Activated T-cell treated with anti-CD3 and anti-CD28 coated beads for 1 hour (primary cell): ENCODE results near the gene HIVEP3.

ENCODE experiments used
- DNase-seq: peaks from one replicate; pipeline ENCODE4 v3.0.0-alpha.2; 2020; ENCODE audit warnings: low read depth

Gene HIVEP3

DNA sequence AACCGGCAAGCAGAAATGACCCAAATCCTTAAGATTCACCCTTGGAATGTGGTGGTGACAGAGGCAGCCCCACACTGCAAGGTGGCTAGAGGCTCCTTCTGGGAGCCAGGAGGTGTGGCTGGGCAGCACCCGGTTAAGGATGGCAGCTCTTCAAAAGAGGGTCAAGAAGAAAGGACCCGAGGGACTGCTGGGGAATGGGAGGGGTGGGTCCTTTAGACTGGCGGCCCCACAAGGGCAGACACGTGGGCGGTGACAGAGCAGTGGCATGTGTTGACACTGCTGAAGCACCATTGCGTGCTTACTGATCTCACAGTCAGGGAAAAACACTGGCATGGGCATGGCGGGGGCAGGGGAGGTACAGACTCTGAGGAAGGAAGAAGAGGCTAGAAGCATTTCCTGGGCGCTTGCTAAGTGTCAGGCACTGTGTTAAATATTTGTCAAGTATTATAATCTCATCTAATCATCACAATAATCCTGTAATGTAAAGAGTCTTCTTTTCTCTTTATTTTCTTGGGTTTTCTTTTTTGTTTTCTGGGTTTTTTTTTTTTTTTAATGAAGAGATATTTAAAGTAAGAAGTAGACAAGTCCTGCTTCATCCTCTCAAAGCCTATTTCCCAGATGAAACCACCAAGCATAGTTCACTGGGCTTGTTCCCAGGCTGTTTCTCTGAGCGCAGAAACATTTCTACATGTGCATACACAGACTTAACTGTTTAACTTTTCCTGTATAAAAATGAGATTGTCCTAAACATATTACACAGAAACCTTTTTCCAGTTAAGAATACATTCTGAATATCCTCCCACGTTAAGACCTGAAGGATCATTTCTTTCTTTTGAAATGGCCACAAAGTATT, 268.5 kb downstream of the HIVEP3 start:
- DNase-seq: no peak

DNA sequence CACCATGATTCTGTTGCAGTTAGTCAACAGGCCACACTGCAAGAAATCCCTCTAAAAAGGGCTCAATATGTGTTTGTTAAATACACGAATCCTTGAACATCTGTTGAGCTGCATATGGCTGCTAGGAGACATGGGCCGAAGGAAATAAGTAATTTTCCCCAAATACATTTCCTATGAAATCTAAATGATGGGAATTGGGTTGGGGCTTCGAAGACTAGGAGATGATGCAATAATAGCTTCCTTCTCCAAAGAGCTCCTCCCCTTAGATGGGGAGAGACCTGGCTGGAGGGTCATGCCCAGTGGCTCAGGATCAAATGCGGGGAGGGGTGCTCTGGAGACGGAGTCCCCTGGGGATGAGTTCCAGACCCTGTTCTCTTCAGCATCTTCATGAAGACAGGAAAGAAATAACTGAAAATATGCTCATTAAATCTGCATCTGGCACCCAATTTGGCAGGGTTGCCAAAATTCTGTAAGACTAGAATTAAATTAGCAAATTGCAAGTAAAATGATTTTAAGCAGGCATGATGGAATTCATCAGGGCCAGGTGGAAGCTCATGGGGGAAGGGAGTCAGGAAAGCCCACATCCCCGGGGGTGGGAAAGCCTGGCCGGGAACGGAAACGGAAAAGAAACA, 269.2 kb downstream of the HIVEP3 start:
- no peak for DNase-seq

DNA sequence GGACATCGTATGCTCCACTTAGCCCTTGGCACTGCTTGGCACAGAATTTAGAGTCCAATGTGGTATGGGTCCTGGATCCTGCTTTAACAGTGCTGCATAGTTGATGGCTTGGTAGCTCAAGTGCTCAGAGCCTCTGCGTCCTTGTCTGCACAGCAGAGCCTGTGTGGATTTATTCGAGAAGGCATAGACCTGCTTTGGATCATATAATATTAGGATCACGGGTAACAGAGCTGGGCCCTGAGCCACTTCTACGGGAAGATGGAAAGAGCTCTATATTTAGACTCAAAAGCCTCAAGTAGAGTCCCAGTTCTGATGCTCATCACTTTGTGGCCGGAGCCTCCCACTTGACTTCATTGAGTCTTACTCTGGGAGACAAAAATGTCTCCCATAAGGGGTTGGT, 269.9 kb downstream of the HIVEP3 start:
- no peak for DNase-seq

DNA sequence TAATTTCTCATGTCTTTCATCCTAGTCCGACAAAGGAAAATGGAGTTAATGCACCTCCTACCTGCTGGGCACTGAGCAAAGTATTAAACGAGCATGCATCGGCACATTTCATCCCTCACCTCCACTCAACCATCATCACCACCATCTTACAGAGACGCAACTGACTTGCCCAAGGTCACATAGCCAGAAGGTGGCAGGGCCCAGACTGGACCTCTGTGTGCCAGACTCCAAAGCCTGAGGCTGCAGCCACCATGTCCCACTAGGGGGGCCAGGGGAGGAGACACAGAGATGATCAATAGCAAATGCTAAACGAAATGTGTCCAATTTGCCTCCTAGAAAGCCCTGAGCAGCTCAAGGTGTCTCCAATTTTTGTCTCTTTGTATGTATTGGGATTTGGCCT, 270.5 kb downstream of the HIVEP3 start:
- DNase-seq: no peak

DNA sequence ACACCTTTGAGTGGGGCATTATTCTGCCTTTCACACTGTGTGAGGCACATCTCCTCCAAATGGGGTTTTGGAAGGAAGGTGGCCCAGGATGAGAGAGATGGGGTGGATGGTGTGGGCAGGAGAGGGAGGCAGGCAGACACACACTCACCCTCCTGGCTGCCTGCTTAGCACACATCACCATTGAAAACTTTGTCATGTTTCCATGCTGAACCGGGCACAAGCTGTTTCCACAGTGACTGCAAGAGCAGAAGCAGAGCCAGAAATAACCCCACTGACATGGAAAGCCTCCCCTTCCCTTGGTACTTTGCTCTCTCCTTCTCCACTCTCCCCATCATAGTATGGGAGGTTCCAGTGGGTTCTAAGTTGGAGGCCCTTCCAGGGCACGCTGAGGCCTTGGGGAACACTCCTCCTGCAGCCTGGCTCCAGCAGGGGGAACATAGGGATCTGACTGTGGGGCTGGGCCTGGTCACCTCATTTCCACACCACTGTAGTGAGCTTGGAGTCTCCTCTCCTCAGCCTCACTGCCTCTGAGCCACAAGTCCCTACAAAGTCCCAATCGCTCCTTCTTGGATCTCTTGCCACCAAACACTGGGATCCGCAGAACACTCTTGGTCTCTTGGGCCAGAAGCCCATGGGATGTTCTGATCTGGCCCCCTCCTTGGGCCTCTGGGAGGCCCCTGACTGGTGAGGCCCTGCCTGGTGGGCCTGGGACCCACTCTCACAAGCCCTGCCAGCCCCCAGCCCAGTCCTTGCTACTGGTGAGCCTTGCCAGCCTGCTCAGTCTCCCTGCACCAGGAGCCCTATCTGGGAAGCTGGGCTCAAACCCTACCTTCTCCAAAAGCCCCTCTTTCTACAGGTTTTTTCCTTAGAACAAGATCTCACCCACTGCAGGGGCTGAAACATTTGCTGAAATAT, 271.2 kb downstream of the HIVEP3 start:
- no peak for DNase-seq

DNA sequence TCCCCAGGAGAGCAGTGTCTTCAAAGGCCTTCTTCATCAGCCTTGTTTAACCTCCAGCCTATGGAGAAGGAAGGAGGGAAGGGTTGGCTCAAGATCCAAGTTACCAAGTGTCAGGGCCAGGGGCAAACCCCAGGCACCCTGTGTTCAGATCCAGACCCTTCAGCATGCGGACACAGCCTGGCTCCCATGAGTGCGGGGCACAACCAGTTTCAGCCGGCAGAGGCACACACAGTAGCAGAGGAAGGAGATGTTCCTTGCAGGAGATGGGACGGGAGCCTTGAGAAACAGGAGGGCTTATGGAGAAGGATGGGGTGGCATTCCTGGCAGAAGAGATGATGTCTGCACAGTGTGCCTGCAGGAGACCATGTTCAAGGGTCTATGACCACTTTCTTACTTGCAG, 272.5 kb downstream of the HIVEP3 start:
- no peak for DNase-seq

DNA sequence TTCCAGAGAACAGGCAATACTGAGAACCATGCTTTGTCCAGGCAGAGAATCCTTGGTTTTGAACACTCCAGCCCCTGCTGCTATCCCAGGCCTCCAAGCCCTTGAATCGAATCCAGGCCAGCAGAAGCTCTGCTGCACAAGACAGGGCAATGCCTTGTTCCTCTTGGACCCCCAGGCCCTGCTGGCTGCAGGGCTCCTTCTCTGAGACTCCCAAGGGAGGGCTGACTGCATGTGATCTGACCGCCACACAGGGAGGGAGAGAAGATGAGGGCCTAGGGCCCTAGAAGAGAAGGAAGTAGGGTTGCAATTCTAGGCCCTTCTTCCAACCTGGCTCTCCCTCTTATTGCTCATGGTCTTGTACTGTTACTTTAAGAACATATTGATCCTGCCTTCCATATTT, 273.7 kb downstream of the HIVEP3 start:
- DNase-seq: no peak

DNA sequence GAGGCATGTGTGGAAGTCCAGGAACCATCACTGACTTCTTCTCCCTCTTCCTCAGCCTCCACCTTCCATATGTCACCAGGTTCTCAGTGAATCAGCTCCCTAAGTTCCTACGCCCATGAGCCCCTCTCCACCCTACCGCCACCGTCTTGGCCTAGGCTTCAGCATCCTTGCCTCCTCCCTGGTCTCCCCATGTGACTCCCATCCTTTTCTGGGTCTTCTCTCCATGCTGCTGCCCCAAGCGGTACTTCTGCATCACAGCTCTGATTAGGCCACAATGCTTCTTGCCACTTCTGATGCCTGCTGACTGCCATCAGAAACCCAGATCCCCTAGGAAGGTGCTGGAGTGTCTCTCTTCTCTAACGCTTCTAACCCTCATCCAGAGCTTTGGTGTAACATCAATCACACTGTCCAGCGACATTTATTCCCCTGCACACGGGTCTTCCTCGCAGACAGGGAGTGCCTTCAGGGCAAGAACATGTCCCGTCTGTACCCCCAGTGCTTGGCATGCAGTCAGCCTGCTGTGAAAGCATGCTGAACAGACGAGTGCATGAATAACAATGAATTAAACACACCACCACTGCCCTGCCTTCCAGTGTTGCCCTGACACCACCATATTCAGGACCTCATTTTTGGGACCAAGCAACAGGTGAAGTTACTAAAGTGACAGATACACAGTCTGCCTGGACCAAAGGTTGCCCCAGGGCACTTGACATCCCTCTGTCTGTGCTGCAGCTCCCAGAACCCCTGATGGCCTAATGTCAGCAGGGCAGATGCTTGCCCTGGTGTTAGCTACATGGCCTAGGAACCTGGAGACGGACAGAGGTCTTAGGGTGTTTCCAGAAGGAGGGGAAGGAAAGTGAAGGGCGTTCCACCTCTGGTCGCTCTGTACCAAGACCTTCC, 275.6 kb downstream of the HIVEP3 start:
- no peak for DNase-seq

DNA sequence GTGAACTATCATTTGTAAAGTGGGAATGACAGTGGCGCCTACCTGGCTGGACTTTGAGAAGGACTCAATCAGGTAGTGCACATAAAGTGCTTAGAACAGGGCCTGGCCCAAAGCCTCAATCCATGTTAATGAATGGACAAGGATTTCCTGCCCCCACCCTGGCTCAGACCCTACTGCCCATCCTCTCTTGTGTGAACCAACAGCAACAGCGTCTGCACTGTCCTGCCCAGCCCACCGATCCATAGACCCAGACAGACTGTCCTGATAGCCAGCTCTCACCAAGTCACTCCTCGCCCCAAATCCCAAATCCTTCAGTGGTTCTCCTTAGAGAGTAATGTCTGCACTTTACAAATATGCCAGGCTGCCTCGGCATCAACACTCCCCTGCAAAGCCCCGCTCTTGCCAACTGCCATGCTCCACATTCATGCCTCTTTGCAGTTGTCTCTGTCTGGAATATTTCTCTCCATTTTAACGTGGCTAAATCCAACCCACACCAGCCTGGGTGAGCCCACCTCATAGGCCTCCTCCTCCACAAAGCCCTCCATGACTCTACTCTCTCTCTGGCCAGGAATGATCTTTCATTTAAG, 276.7 kb downstream of the HIVEP3 start:
- DNase-seq: no peak

DNA sequence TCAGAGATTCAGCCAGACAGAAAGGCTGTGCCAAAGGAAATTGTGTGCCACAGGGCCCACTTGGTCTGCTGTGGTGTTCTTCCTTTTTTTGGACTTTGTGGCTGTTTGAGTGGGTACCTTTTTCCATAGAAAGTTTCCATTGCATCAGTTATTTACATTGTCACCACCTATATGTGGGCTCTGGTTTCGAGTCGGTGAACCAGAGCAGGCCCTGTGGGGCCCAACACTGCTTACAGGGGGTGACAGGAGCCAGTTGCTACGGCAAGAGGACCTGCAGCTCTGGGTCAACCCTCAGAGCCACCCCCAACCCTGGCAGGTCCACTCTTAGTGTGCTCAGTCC, 277.3 kb downstream of the HIVEP3 start:
- DNase-seq: no peak

DNA sequence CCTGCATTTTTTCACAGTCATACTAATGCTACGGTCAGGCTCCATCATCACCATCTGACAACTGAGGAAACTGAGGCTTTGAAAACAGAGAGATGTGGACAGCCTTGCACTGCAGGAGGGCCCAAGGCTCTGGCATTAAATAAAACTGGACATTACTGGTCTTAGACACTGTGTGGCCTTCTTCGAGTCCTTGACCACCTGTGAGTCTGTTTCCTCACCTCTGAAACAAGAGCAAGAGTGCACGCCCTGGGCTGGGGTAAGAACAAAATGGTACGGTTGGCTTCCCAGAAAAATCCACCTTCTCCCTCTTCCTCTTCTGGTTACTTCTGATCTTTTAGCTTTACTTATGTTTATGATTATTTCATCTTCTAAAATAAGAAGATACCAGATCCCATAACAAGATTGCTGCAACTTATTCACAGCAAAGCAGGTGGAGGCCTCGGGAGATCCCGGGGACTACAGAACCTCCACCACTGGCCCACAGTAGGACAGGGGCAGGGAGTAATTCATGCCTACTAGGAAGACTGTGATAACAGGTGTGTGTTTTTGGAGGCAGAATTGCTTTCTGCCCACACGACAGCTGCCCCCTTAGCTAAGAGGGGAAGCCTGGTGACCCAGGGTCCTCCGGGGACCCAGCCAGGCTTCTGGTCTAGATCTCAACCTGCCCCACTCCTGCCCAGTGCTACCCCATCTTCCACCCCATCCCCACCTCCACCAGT, 277.8 kb downstream of the HIVEP3 start:
- DNase-seq: no peak

DNA sequence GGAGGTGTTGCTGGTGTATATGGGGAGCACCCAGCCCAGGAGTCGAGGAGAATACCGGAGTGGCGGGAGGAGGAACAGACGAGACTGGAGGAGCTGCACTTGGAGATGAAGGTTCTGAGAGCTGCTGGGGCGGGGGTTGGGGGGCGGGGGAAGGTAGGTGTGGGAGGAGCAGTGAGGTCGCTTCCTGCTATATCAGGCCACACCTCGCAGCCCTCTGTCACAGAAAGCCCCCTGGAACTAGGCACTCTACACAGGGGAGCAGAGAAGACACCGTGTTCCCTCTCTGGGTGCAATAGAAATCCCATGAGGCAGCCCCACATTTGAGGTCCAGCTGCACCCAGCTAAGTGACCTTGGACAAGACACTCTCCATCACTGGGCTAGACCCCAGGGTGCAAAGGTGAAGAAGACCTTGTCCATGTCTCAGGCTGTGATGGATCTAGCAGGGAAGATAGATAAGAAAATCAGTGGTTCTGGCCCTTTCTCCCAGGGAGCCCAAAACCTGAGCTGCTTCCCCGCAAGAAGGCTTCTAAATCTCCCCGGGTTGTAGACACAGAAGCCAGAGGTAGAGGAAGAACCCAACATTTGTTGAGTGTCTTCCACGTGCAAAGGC, 278.5 kb downstream of the HIVEP3 start:
- no peak for DNase-seq

DNA sequence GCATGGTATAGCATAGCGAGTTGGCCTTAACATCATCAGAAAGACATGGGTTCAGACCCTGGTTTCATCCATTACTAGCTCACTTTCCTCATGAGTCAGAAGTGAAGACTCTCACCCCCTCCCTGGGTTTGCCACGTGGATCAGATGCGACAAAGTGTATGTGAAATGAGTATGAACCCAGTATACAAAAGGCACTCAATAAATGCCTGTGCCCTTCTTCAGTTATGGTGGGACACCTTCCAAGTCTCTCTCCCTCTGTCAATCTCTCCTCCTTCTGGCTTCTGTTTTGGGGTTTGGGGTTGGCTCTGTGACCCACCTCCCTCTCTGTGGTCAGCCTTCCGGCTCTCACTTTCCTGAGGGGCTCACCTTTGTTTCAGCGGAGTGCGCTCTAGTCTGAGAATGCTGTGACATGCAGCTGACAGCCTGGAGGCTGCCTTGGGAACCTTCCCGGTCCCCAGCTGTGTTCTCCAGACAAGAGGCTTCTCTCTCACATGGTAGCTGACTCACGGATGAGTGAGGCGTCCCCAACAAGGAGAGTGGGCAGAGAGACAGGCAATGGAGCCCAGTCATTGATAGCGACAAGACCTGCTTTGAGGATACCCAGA, 279.3 kb downstream of the HIVEP3 start:
- no peak for DNase-seq

DNA sequence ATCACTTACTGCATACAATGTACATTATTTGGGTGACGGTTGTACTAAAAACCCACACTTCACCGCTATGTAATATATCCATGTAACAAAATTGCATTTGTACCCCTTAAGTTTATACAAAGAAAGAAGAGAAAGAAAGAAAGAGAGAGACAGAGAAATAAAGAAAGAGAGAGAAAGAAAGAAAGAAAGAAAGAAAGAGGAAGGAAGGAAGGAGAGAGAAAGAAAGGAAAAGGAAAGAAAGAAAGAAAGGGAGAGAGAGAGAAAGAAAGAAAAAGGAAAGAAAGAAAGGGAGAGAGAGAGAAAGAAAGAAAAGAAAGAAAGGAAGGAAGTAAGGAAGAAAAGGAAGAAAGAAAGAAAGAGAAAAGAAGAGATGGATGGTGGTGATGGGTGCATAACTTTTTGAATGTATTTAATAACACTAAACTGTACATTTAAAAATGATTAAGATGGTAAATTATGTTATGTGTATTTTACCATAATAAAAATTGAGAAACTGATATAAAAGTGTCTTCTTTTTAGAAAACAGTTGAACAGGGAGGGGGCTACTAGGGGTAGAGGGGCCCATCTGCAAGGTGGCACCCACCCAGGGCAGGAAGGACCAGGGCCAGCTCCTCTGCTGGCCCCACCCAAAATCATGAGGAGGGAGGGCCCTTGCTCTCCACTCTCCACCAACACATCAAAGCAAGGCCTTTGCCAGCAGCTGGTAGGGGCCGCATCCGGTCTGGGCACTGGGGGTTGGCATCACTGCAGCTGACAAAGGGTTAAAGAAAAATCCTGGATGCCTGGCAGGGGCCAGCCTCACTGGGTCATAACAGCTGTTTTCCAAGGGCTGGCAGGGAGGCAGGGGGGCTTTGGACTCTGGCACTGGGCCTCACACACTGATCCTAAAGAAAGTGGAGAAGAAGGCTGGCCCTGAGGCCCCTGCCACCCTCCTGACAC, 280.4 kb downstream of the HIVEP3 start:
- DNase-seq: no peak

DNA sequence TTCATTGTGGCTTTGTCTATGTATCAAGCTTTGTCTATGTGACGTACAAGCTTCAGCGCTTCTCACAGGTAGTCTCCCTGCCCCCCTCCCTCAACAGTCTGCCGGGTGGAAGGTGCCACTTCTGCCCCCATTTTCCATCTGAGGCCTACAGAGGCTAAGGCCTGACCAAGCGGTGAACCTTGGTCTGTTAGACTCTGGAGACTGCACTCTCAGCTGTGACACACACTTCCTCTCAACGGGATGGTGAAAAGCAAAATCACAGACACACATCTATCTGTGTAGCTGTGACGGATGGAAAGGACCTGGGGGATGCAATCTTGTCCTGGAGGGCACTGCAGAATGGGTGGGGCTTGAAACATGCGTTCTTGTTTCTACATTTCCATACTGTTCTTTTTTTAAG, 281.4 kb downstream of the HIVEP3 start:
- no peak for DNase-seq

DNA sequence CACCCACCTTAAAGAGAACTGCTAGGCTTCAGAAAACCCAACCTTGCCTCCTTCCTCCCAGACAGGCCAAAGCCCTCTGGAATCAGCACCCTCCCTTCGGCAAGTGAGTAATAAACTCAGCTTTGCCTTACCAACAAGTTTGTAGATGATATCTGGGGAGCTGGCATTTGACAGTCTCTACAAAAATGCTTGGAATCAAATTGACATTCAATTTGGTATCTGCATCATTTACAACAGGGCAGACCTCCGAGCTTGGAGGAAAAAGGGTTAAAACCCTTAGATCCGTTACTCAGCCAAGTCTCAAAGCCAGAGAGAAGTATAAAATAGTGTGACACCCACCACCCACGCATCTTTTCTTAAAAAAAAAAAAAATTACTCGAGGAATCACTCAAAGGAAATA, 285.0 kb downstream of the HIVEP3 start:
- DNase-seq: no peak

DNA sequence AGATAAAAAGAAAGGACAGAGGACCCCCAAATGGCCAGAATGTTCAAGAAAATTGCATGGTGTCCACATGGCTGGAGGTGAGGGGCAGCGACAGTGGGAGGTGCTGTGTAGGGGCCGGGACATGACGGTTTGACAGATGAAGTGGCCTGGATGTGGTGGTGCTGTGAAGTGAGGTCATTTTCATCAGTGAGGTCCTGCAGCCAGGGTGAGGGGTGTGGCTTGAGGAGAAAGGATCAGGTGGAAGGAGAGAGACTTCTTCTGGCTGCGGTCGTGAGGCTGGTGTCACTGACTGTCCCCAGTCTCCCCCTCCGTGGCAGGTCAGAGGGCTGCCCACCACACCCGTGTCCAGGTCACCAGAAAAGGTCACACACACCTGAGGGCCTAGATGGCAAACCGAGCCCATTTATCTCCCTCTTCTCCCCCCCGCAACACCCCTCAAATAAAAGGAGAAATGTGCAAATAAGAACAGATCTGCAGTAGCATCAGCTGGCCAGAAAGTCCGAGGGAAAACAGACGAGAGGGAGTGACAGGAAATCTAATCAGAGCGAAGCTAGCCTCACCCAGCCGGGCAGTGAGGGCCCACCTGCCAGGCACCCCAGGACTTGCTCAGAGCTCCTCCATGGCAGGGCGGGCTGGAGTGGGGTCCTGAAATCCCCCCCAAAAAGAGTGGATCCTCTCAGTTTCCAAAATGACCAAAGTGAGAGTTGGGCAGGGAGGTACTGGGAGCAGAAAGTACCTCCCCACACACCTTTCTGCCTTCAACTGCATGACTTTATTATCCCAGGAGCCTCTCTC, 285.7 kb downstream of the HIVEP3 start:
- no peak for DNase-seq

DNA sequence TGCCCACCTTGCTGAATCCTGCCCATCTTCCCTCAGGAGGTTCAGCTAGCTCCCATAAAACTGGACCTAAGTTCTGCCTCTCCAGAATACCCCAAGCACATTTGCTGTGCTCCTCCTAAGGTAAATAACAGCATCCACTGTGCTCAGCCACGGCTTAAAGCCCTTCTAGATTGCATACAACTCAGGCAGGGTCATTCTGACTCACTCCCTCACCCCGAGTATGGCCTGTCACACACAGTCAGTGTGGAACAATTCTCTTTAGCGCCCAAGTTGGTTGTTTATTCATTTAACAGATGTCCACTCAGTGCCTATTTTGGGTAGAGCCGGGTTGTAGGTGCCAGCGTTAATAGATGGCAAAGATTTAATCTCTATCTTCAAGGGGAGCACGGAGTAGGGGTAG, 286.8 kb downstream of the HIVEP3 start:
- no peak for DNase-seq
